Tibial artery (tissue), 4 donors: Measurements from ENCODE around the gene RAB3A.
A peak's percentile ranks its signal among the peaks of the same experiment; 100 is the strongest.
"Not testable (repeated sequence)": the region's sequence is repeated elsewhere in the genome, so short reads cannot be mapped to it uniquely, and the experiment has no call there.

Experiments used
- DNase-seq, 2 donors: peaks; one replicate each; pipeline ENCODE4 v3.0.0-alpha.2; 2019
- H3K27ac ChIP-seq, 2 donors: fragments of 200-600 bp; sonication (generic) in 1 of 2; 1 replicate in 1 of 2; 2 replicates in 1 of 2; pipeline ENCODE4 v1.5.1; 2018 to 2019; ENCODE audit warnings: mild to moderate bottlenecking in 1 of 2
- H3K27me3 ChIP-seq, 2 donors: fragments of 200-600 bp; sonication (generic) in 1 of 2; one replicate each; pipeline versions ENCODE4 v1.5.1 to v1.6.0; 2016 to 2019
- H3K36me3 ChIP-seq, 3 donors: fragments of 200-600 bp; sonication (generic) in 2 of 3; one replicate each; pipeline ENCODE4 v1.5.1; 2016 to 2019; ENCODE audit warnings: mild to moderate bottlenecking in 2 of 3
- H3K4me1 ChIP-seq, 4 donors: fragments of 200-600 bp; sonication (generic) in 2 of 4; 1 replicate in 3 of 4; 2 replicates in 1 of 4; pipeline ENCODE4 v1.5.1; 2016 to 2019
- H3K4me3 ChIP-seq, 2 donors: fragments of 200-600 bp; sonication (generic) in 1 of 2; 1 replicate in 1 of 2; 2 replicates in 1 of 2; pipeline ENCODE4 v1.5.1; 2018 to 2019; ENCODE audit warnings: mild to moderate bottlenecking in 2 of 2
- H3K9me3 ChIP-seq, 3 donors: fragments of 200-600 bp; sonication (generic) in 1 of 3; one replicate each; pipeline ENCODE4 v1.5.1; 2016 to 2019
- CTCF ChIP-seq, 2 experiments: fragments of 200-600 bp in 1 of 2; fragments of 450-650 bp in 1 of 2; IDR thresholded peaks; one replicate each; pipeline ENCODE4 v1.5.1; 2017 to 2019; ENCODE audit warnings: antibody characterized with exemption in 2 of 2, mild to moderate bottlenecking in 1 of 2, moderate library complexity in 1 of 2
- intact Hi-C: fragments of 100-400 bp; cut with DNase I; formaldehyde crosslinking; loops from one replicate; pipeline ENCODE4 v1.15.0; 2023; ENCODE audit warnings: low total_unique reads

RAB3A gene

GRCh38 chr19:18164072-18164471, 39.8 kb downstream of the RAB3A start:
- no peak for DNase-seq
- no peak for TF ChIP-seq CTCF (IDR thresholded peaks at IDR 0.05)
- Histone ChIP-seq H3K27ac (no peak overlapping the region), H3K4me1 (peaks cover 0 to 18% (median 12%) of the 10 kb centered on the region in 4 donors), H3K36me3 (peaks cover 31 to 71% (median 53%) of the 10 kb centered on the region in 3 donors), H3K9me3 (no peaks in the 10 kb centered on the region), H3K27me3 (no peaks in the 10 kb centered on the region), H3K4me3 (no peak overlapping the region)
- intact Hi-C loops = no loop called here

- TF ChIP-seq CTCF (IDR thresholded peaks at IDR 0.05) = no peak
- Histone ChIP-seq H3K36me3 (peaks cover 22 to 46% (median 32%) of the 10 kb centered on the region in 3 donors), H3K4me3 (peak overlapping the region; percentile 47 to 54), H3K4me1 (peaks cover 6 to 31% (median 23%) of the 10 kb centered on the region in 4 donors), H3K27me3 (no peaks in the 10 kb centered on the region), H3K9me3 (no peaks in the 10 kb centered on the region), H3K27ac (peak overlapping the region; percentile 68 to 79)
- no peak for DNase-seq
- intact Hi-C loops = no loop called here
Observed at GRCh38 chr19:18161636-18162002, 42.2 kb downstream of the RAB3A start.

GRCh38 chr19:18160971-18161635, 42.7 kb downstream of the RAB3A start:
- Histone ChIP-seq H3K4me1 (peaks cover 7 to 36% (median 28%) of the 10 kb centered on the region in 4 donors), H3K27me3 (no peaks in the 10 kb centered on the region), H3K4me3 (peak overlapping the region; percentile 47 to 54), H3K36me3 (peaks cover 17 to 43% (median 30%) of the 10 kb centered on the region in 3 donors), H3K27ac (peak overlapping the region; percentile 76 to 79), H3K9me3 (no peaks in the 10 kb centered on the region)
- peak; percentile 48 to 85 for TF ChIP-seq CTCF (IDR thresholded peaks at IDR 0.05)
- intact Hi-C loops = no loop called here
- peak; percentile 58 to 82 for DNase-seq

- H3K4me3 ChIP-seq = peak overlapping the region; percentile 47 to 54
- peaks cover 7 to 42% (median 31%) of the 10 kb centered on the region in 4 donors for H3K4me1 ChIP-seq
- H3K36me3 ChIP-seq = peaks cover 17 to 43% (median 29%) of the 10 kb centered on the region in 3 donors
Observed at GRCh38 chr19:18160493-18160970, 43.3 kb downstream of the RAB3A start.

DNA sequence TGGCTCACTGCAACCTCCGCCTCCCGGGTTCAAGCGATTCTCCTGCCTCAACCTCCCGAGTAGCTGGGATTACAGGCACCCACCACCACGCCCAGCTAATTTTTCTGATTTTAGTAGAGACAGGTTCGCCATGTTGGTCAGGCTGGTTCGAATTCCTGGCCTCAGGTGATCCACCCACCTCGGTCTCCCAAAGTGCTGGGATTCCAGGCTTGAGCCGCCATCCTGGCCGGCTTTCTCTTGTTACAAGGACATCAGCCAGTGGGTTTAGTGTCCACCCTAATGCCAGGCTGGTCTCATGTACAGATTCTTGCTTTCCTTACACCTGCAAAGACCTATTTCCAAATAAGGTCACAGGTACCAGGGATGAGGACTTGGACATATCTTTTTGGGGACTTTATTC, 44.0 kb downstream of the RAB3A start:
- DNase-seq = no peak
- peaks cover 7 to 43% (median 31%) of the 10 kb centered on the region in 4 donors for H3K4me1 ChIP-seq
- intact Hi-C loops = no loop called here
- H3K9me3 ChIP-seq = no peaks in the 10 kb centered on the region
- H3K27me3 ChIP-seq = no peaks in the 10 kb centered on the region
- H3K27ac ChIP-seq = peak overlapping the region in 1 of 2 donors; percentile 76
- no peak overlapping the region for H3K4me3 ChIP-seq
- H3K36me3 ChIP-seq = peaks cover 17 to 36% (median 27%) of the 10 kb centered on the region in 3 donors
- TF ChIP-seq CTCF (IDR thresholded peaks at IDR 0.05) = no peak

More at GRCh38 chr19:18160493-18160970, 43.3 kb downstream of the RAB3A start:
- no peak for TF ChIP-seq CTCF (IDR thresholded peaks at IDR 0.05)
- intact Hi-C loops = no loop called here
- no peak for DNase-seq
- Histone ChIP-seq H3K9me3 (no peaks in the 10 kb centered on the region), H3K27me3 (no peaks in the 10 kb centered on the region), H3K27ac (peak overlapping the region; percentile 76 to 79)

DNA sequence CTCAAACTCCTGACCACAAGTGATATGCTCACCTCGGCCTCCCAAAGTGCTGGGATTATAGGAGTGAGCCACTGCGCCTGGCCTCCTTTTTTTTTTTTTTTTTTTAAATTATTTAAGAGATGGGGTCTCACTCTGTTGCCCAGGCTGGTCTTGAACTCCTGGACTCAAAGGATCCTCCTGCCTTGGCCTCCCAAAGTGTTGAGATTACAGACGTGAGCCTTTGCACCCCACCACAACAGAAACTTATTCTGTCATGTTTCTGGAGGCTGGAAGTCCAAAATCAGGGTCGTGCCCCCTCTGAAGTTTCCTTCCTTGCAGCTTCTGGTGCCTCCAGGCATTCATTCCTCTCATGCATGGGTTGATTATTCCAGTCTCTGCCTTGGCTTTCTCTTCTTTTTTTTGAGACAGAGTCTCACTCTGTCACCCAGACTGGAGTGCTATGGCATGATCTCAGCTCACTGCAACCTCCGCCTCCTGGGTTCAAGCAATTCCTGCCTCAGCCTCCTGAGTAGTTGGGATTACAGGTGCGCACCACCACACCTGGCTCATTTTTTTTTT, 44.7 kb downstream of the RAB3A start:
- H3K27me3 ChIP-seq, intact Hi-C loops, H3K9me3 ChIP-seq, DNase-seq, H3K27ac ChIP-seq, H3K4me3 ChIP-seq: not testable (repeated sequence)
- Histone ChIP-seq H3K4me1 (peaks cover 7 to 48% (median 35%) of the 10 kb centered on the region in 4 donors), H3K36me3 (peaks cover 17 to 32% (median 22%) of the 10 kb centered on the region in 3 donors)
